Epithelial cell of proximal tubule (primary cell): ENCODE data around the gene MEGF11. TPM values are rescaled to one million over a fixed set of nuclear protein-coding genes. Genes with fewer than 3 reads are reported as not detected.

Experiments used
- DNase-seq: peaks from one replicate; pipeline ENCODE4 v3.0.0-alpha.2; 2011; ENCODE audit warnings: low read depth
- H3K4me3 ChIP-seq: 2 replicates; pipeline ENCODE4 v1.5.1; 2011; ENCODE audit warnings: low read depth, mild to moderate bottlenecking, low read length
- CTCF ChIP-seq: conservative IDR thresholded peaks from 2 replicates; pipeline ENCODE4 v1.5.1; 2012; ENCODE audit warnings: low read depth, mild to moderate bottlenecking, low read length
- total RNA-seq: library from RNA; depleted of rRNA; stranded (reverse); fragments of >200 nt; gene quantifications from 2 replicates; pipeline ENCODE4 v1.2.3, GENCODE V29; 2015

MEGF11 gene
- total RNA-seq = 0.65 and 3.7 TPM in 2 replicates

- H3K4me3 ChIP-seq = peak within 1 kb of the TSS; percentile 63
- no peak for DNase-seq
- TF ChIP-seq CTCF = no peak
Measured at GRCh38 chr15:66253418-66254088, at the start of gene MEGF11. MEGF11 (minus strand) TSS chr15:66253750; CDS start chr15:66128403, 125,347 bp downstream.

GRCh38 chr15:66302489-66303278 is 49.1 kb upstream of the MEGF11 start:
- DNase-seq = no peak
- no peak overlapping the region for H3K4me3 ChIP-seq
- no peak for TF ChIP-seq CTCF

GRCh38 chr15:66298803-66299251 is 45.3 kb upstream of the MEGF11 start:
- no peak for TF ChIP-seq CTCF
- H3K4me3 ChIP-seq = no peak overlapping the region
- DNase-seq = no peak

GRCh38 chr15:66296186-66296585 is 42.6 kb upstream of the MEGF11 start:
- TF ChIP-seq CTCF = no peak
- no peak overlapping the region for H3K4me3 ChIP-seq
- DNase-seq = no peak

- no peak for DNase-seq
- peak overlapping the region; percentile 74 for H3K4me3 ChIP-seq
- no peak for TF ChIP-seq CTCF
Measured at GRCh38 chr15:66294932-66295235, 41.3 kb upstream of the MEGF11 start.

- no peak for TF ChIP-seq CTCF
- peak overlapping the region; percentile 74 for H3K4me3 ChIP-seq
- peak; percentile 51 for DNase-seq
Measured at GRCh38 chr15:66294157-66294931, 40.8 kb upstream of the MEGF11 start.
